ENCODE measurements around the gene PEX16. TPM values are rescaled to one million over a fixed set of nuclear protein-coding genes. Genes with fewer than 3 reads are reported as not detected.

Gene PEX16
- total RNA-seq, 1 experiment from 2014 or later: 31.4 TPM

DNA sequence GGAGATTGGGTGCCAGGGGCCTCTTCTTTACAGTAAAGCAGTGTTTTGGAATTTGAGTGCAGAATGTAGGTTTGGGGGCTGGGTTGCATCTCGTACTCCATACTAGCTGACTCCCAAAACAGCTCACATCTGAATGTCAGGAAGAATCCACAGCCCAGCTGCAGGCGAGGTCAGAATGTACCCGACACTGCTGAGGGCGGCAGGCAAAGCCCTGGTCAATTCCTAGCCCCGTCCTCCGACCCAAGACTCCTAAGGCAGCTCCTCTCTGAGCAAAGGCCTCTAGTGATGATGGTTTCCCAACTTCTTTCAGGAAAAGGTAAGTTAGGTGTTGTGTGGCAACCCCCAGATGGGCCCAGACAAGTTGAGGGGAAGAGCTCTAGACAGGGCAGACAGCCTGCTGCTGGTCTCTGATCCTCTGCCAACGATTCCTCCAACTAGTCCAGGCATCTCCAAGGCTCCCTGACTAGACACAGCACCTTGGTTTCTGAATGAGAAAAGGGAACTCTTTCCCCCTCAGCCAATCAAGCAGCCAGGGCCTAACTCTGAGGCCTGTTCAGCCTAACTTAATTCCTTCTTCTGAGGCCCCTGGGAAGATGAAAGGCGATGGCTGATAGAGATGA lies 13.4 kb upstream of the PEX16 start:
- DNase-seq (ENCODE audit: low spot score): no peak

DNA sequence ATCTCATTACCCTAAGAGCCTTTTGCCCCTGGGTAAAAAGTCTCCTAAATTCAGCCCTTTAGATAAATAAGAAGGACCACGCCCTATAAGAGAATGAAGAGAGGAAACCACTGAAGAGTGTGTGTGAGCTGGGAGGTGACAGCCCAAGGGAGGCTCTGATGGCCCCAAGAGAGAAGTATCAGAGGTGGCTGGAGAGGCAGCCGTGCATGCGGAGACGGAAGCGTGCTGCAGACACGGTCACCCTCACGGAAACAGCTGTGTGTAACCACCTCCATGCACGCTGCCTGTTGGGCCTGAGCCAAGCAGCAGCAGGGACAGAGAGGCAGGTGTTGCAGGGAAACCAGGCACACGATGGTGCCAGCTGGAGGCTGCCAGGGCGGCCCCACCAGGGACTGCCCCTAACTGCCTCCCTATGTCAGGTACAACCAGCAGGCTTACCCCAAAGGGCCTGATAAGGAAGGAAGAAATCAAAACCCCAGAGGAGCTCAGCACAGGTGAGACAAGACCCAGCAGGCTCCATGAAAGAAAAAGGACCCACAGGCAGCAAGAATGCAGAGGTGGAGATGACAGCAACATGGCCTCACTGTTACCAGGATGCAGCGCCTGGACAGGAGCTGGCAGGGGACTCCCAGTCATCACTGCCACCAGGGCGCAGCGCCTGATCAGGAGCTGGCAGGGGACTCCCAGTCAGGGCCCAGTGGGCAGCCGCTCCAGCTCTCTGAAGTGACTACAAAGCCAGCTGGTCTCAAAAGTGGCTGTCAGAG lies 12.5 kb upstream of the PEX16 start:
- no peak for DNase-seq (ENCODE audit: low spot score)

DNA sequence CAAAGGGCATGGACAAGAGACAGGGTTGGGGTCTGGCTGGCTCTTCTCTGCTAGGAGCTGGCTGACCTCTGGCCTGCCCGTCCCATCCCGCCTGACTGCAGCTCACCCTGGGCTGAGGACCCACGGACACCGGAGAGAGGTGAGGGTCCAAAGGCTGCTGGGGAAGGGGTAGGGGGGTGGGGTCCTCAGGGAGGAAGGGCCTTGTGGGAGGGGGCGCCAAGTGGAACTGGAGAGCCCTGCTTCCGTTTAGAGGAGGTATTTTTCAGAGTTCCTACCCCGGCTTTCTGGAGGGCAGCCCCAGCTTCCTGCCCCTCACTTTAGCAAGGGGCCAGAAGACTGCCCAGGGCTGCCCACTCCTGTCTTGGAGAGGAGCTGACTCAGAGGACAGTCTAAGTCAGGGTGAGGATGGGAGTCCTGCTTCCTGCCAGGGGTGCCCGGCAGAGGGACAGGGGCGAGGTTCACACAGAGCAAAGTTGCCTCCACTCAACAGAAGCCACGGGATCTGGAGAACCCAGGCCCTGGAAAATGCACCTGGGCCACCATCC lies 11.9 kb upstream of the PEX16 start:
- no peak for DNase-seq (ENCODE audit: low spot score)

DNA sequence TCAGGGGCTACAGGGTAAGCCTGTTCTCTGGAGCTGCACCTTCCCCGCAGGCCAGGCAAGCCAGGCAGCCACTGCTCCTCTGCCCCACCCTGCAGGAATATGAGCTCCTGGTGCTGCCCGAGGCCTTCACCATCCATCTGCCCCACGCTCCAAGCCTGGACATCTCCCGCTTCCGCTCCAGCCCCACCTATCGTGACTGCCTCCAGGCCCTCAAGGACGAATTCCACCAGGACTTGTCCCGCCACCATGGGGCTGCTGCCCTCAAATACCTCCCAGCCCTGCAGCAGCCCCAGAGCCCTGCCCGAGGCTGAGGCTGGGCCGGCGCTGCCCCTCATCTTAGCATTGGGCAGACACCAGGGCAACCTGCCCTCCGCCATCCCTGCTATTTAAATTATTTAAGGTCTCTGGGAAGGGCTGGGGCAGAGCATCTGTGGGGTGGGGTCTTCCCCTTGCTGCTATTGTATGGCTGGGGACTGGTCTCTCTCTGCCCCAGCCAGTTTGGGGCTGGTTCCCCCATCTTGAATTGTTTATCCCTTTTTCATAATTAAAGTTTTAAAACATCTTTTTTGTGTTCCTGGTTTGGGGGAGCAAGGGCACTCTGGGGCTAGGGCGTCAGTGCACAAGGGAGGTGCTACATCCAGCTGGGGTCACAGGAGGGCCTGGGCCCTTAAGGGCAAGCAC lies 11.0 kb upstream of the PEX16 start:
- DNase-seq (ENCODE audit: low spot score): no peak

DNA sequence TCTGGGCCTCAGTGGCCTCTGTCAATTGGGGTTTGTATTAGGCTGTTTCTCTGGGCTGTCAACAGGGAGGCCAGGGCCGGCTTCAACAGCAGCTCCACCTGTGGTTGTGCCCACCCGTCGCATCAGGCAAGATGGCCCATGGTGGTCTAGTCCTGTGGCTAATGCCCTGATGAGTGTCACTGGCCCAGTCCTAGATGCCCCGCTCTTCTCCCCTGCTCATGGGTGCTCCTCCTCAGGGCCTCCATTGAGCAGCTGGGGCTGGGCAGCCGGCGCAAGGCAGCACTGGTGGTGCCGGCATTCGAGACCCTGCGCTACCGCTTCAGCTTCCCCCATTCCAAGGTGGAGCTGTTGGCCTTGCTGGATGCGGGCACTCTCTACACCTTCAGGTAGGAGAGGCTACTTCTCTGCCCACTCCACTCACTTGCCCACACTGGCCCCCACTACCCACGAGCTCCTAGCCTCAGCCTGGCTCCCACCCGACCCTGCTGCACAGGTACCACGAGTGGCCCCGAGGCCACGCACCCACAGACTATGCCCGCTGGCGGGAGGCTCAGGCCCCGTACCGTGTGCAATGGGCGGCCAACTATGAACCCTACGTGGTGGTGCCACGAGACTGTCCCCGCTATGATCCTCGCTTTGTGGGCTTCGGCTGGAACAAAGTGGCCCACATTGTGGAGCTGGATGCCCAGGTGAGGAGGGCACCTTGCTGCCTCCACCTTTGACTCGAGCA lies 10.2 kb upstream of the PEX16 start:
- no peak for DNase-seq (ENCODE audit: low spot score)

DNA sequence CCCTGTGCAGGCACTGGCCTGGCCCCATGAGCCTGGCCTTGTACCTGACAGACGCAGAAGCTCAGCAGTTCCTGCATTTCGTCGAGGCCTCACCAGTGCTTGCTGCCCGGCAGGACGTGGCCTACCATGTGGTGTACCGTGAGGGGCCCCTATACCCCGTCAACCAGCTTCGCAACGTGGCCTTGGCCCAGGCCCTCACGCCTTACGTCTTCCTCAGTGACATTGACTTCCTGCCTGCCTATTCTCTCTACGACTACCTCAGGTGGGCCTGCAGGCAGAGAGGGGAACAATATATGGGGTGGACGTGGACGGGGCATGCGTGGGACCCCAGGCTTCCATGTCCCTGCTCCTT lies 9.6 kb upstream of the PEX16 start:
- DNase-seq (ENCODE audit: low spot score): no peak

DNA sequence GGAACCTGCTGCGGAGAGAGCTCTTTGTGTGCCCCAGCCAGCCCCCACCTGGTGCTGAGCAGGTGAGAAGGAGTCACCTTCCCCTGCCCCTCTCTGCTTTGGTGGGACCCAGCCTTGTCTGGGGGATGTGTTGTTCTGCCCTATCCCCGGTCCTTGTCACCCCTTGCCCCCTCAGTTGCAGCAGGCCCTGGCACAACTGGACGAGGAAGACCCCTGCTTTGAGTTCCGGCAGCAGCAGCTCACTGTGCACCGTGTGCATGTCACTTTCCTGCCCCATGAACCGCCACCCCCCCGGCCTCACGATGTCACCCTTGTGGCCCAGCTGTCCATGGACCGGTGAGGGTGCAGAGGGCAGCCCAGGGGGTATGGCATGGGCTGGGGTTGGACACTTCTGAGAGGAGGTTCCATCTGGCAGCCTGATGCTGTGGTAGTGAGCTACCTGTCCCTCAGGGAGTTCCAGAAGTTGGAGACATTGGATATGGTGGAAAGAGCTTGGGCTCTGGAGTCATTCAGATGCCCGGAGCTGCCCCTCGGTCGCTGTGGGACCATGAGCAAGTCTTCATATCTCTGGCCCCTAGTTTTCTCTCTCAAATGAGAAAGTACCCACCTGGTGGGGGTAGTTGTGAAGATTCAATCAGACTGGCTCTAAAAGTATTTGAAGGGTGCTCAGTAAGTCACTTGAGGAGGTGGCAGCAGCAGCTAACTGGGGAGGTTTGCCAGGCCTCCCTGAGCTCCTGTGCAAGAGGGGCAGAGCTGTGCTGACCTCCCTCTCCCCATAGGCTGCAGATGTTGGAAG lies 9.1 kb upstream of the PEX16 start:
- DNase-seq (ENCODE audit: low spot score): no peak

DNA sequence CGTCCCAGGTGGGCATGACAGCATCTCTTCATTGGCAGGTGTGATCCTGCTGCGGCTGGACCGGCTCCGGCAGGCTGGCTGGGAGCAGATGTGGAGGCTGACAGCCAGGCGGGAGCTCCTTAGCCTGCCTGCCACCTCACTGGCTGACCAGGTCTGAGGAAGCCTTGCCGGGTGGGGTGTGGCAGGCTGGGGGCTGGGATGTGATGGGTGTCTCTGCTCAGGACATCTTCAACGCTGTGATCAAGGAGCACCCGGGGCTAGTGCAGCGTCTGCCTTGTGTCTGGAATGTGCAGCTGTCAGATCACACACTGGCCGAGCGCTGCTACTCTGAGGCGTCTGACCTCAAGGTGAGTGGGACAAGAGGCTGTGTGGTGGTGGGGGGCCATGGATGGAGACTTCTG lies 8.3 kb upstream of the PEX16 start:
- DNase-seq (ENCODE audit: low spot score): no peak

DNA sequence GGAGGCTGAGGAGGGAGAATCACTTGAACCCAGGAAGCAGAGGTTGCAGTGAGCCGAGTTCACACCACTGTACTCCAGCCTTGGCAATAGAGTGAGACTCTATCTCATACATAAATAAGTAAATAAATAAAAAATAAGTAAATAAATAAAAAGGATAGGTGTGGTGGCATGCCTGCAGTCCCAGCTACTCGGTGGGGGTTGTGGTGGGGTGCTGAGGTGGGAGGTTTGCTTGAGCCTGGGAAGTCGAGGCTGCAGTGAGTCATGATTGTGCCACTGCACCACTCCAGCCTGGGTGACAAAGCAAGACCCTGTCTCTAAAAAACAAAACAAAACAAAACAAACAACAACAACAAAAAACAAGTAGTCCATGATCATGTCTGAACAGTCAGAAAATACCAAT lies 7.9 kb upstream of the PEX16 start:
- no peak for DNase-seq (ENCODE audit: low spot score)

DNA sequence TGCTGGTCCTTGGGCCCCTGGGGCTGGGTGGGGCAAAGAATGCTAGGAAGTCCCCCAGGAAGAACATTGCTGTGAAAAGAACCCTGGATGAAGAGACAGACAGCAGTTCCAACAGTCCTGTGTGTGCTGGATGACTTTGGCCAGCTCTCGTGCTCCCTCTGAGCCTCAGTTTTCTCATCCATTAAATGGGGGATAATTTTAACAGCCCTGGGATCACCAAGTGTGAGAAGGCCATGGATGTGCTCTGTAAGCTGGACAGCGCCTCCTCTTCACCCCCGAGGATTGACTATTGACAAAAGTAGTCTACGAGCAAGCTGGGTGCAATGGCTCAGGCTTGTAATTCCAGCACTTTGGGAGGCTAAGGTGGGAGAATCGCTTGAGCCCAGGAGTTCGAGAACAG lies 7.2 kb upstream of the PEX16 start:
- DNase-seq (ENCODE audit: low spot score): no peak

DNA sequence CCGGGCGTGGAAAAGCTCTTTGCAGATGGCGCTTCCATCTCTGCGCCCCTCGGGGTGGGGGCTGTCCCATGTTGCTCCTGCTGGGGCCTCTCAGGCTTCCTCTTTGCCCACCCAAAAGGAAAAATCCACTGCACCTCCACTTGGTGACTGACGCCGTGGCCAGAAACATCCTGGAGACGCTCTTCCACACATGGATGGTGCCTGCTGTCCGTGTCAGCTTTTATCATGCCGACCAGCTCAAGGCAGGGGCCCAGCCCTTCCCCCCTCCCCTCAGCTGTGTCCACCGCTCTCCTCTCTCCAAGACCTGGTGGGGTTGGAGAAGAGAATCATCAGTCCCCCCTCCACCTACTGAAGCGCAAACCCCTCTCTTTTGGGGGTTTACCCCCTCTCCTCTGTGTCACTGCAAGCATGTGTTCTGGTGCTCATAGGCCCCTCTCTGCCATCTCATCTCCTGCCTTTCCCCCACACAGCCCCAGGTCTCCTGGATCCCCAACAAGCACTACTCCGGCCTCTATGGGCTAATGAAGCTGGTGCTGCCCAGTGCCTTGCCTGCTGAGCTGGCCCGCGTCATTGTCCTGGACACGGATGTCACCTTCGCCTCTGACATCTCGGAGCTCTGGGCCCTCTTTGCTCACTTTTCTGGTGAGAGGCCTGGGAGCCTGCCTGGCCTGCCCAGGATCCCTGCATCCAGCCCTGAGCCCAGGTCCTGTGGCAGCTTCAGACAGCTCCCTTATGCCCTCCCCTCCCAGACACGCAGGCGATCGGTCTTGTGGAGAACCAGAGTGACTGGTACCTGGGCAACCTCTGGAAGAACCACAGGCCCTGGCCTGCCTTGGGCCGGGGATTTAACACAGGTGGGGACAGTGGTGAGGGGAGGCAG lies 6.6 kb upstream of the PEX16 start:
- no peak for DNase-seq (ENCODE audit: low spot score)

DNA sequence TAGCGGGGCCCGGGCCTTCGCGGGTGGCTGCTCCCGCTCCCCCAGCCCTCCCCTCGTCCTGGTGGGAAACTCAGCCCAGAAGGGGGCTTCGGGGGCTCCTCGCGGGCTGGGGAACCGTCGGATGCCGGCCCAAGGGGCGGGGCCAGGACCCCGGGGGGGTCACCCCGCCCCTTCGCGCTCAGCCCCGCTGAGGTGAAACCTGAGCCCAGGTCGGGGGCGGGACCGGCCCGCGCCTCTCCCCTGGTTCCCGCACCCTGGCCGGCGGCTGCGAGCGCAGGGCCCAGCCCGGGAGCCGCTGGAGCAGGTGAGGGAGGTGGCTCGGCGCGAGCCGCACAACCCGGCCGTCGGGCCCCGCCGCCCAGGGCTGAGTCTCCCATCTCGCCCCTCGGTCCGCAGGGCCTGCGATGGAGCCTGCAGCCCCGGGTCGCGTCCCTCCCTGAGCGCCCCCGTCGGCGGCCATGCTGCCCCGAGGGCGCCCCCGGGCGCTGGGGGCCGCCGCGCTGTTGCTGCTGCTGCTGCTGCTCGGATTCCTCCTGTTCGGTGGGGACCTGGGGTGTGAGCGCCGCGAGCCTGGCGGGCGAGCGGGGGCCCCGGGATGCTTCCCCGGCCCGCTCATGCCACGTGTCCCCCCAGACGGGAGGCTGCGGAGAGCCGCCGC lies 4.9 kb upstream of the PEX16 start, which contains the start of gene LARGE2:
LARGE2 (plus strand) TSS at position 232 of the 658 bp plus-strand sequence; CDS start at position 459, 227 bp downstream.
- DNase-seq (ENCODE audit: low spot score): no peak

DNA sequence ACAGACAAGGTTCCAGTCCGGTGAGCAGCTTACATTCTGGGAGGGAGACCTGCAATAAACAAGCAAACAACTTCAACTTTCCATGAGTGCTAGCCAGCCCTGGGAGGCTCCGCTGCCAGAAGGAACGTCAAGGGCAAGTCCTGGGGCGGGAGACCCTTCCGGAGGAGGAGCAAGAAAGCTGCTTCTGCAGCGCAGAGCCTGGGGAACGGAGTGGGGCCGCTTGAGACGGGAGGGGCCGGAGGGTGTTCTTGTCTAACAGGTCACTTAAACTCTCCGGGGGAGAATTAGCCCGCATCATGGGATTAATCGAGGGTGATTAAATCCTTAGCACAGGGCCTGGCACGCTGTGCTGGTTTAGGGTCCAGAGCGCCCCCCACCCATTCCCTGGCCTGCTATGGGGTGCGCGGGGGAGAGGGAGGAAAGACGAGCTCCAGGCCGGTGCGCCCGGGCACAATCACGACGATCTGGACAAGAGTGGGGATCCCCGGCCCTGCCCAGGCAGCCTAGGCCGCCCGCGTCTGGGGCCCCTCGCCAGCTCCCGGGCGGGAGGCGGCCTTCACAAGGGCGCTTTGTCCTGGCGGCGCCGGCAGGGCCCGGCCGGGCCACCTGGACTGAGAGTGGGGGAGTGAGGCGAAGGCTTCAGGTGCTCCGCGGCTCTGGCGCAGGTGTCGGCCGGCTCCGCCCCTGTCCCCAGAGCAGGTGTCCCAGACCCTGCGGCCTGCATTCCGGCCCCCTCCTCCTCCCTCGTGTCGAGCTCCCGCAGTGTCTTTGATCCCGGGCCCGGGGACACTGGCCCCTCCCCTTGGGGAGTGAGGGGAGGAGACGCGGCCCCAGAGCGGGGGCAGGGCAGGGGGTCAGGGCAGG lies 4.1 kb upstream of the PEX16 start:
- DNase-seq (ENCODE audit: low spot score): no peak

DNA sequence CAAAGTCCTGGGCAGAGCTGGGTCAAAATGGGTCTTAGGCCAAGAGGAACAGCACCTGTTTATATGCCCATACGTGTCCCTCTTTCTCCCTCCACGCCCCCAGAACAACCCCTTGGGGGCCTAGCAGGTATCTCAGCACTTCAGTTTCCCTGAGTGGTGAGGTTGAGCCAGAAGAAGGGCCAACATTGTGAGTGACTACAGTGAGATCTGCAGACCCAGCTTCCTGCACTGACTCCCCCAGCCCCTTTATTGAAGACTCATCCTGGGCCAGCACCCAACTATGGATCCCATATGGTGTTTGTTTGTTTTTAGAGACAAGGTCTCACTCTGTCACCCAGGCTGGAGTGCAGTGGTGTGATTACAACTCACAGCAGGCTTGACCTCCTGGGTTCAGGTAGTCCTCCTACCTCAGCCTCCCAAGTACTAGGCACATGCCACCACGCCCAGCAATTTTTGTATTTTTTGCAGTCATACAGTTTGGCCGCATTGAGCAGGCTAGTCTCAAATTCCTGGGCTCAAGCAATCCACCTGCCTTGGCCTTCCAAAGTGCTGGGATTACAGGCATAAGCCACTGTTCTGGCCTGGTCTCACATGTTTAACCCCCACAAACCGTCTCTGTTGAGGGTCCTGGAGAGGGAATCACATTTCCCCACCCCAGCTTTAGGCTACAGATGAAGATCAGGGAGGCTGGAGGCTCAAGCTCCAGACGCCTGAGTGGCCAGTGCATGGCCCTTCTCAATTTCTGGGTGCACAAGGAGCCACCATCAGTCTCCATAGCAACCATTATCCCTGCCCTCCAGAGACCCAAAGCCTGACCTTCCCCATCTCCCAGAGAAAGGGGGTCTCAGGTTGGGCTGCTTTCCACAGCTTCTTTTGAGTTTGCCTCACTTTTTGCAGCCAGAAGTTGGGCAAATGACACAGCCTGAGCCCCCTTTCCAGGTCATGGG lies 3.1 kb upstream of the PEX16 start:
- DNase-seq (ENCODE audit: low spot score): no peak

DNA sequence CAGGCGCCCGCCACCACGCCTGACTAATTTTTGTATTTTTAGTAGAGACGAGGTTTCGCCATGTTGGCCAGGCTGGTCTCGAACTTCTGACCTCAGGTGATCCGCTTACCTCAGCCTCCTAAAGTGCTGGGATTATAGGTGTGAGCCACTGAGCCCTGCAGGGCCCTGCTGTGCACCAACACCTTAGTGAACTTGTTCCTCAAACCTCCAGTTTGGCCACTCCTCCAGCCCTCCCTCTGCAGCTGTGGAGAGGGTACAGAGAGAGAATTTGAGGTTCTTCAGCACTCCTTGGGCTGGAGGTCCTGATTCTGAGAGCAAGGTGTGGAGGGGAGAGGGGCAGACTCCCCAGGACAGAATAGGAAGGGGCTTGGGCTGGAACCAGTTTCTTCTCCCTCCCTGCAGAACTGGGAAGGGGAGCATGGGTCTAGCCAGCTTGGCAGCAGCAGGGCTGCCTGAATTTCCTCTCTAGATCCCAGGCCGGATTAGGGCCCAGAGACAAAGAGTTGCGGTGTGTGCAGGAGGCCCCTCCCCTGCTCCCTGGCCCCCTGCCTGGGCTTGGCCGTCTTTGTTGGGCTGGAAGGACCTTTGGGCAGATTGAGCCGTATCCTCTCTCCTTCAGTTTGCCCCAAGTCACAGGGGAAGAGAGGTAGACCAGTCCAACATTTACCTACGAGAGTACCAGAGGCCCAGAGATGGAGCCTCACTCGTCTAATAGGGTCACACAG lies 2.3 kb upstream of the PEX16 start:
- DNase-seq (ENCODE audit: low spot score): no peak

DNA sequence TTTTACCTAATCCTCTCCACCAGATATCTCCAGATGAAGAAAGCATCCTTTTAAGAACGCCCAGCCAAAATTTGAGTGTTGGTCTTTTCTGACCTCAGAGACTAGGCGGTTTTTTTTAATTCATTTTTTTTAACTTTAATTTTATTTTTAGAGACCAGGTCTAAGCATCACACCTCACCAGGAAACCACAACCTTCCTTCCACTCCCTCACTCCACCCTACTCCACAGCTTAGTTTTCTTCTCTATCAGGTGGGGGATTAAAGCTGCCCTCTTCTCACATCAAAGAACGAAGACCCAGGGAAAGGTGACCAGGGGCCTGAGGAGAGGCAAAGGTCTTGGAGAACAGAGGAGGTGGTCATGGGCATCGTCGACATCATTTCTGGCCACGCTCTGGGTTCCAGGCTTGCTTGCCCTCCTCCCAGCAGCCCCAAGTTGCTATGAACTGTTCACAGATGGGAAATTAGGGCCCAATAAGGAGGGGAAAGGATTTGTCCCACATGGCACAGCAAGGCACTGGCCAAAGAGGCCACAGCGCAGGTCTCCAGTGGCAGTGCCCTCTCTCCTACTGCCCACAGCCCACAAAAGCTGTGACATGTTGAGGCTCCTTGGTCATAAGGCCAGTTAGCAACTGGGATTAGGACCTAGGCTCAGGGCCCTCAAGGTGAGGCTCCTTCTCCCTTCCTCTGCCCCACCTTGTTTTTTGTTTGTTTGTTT lies 1.4 kb upstream of the PEX16 start:
- no peak for DNase-seq (ENCODE audit: low spot score)

All from H4 (cell line).